H1 (cell line): ENCODE measurements around the gene ADAM22. TPM values are rescaled to one million over a fixed set of nuclear protein-coding genes. Genes with fewer than 3 reads are reported as not detected.

Experiments
- CTCF ChIA-PET: fragments of 300-600 bp; sonication (Branson Sonifier 250); formaldehyde crosslinking; loops from one replicate; lab custom pipeline; 2021; ENCODE audit not compliant: partially characterized antibody; lab: Charles Lee
- POLR2A ChIA-PET: fragments of 300-600 bp; sonication (Branson Sonifier 250); formaldehyde crosslinking; loops from one replicate; lab custom pipeline; 2021; ENCODE audit warnings: inconsistent platforms; ENCODE audit not compliant: partially characterized antibody; lab: Charles Lee
- DNase-seq, 2 experiments: peaks; one replicate each; pipeline versions ENCODE4 v3.0.0 to v3.0.0-alpha.2; 2010 to 2022; ENCODE audit warnings: low spot score in 2 of 2, low read depth in 1 of 2, mixed read lengths in 1 of 2
- FAIRE-seq: peaks from 2 replicates; lab custom pipeline; 2011; peaks lifted over from hg19 to GRCh38; lab: Jason Lieb, UNC
- H2AFZ ChIP-seq: 2 replicates; pipeline ENCODE4 v1.8.1; 2012; ENCODE audit warnings: low read length, inconsistent platforms
- H2AK5ac ChIP-seq: 2 replicates; pipeline ENCODE4 v1.6.1; 2013; ENCODE audit warnings: low read depth, low read length
- H2BK120ac ChIP-seq: replicated peaks from 2 replicates; pipeline ENCODE3; 2013; ENCODE audit warnings: low read depth, low read length, inconsistent platforms
- H2BK12ac ChIP-seq: 2 replicates; pipeline ENCODE4 v1.6.1; 2013; ENCODE audit warnings: low read depth, low read length
- H2BK15ac ChIP-seq: 2 replicates; pipeline ENCODE4 v1.6.1; 2013; ENCODE audit warnings: low read length
- H2BK20ac ChIP-seq: 2 replicates; pipeline ENCODE4 v1.6.1; 2013; ENCODE audit warnings: low read length
- H2BK5ac ChIP-seq: 2 replicates; pipeline ENCODE4 v1.6.1; 2013; ENCODE audit warnings: low read depth, low read length
- H3K14ac ChIP-seq: 2 replicates; pipeline ENCODE4 v1.6.1; 2013; ENCODE audit warnings: inconsistent platforms; ENCODE audit not compliant: insufficient read length
- H3K18ac ChIP-seq: 2 replicates; pipeline ENCODE4 v1.6.1; 2013; ENCODE audit warnings: low read length; ENCODE audit errors: extremely low read depth
- H3K23ac ChIP-seq: 2 replicates; pipeline ENCODE4 v1.6.1; 2013; ENCODE audit warnings: inconsistent platforms; ENCODE audit not compliant: insufficient read length
- H3K23me2 ChIP-seq: 2 replicates; pipeline ENCODE4 v1.6.1; 2013; ENCODE audit warnings: low read depth, low read length
- H3K27ac ChIP-seq: 2 replicates; pipeline ENCODE4 v1.6.1; 2011; ENCODE audit warnings: low read depth, low read length, inconsistent platforms
- H3K27me3 ChIP-seq, 4 experiments: replicated peaks in 1 of 4; 1 replicate in 1 of 4; 2 replicates in 3 of 4; pipeline versions ENCODE4 v1.6.1 to v1.8.1; 2011 to 2013; ENCODE audit warnings: low read length in 3 of 4, mild to moderate bottlenecking in 3 of 4, inconsistent platforms in 2 of 4, mixed read lengths in 2 of 4, moderate library complexity in 1 of 4; ENCODE audit not compliant: control insufficient read depth in 3 of 4, insufficient read depth in 3 of 4; ENCODE audit errors: extremely low read depth in 1 of 4
- H3K36me3 ChIP-seq, 4 experiments: 2 replicates each; pipeline versions ENCODE4 v1.6.1 to v1.8.1; 2011 to 2013; ENCODE audit warnings: mild to moderate bottlenecking in 4 of 4, low read length in 3 of 4, moderate library complexity in 2 of 4, control low read depth in 1 of 4, inconsistent platforms in 1 of 4; ENCODE audit not compliant: insufficient read depth in 4 of 4, control insufficient read depth in 2 of 4
- H3K4ac ChIP-seq: replicated peaks from 2 replicates; pipeline ENCODE3; 2013; ENCODE audit warnings: low read length, low read depth, mixed read lengths, inconsistent platforms; ENCODE audit not compliant: insufficient read length
- H3K4me1 ChIP-seq, 4 experiments: replicated peaks in 1 of 4; 1 replicate in 1 of 4; 2 replicates in 3 of 4; pipeline versions ENCODE4 v1.6.1 to v1.8.1; 2011 to 2013; ENCODE audit warnings: low read length in 3 of 4, inconsistent platforms in 2 of 4, mixed read lengths in 1 of 4; ENCODE audit not compliant: insufficient read depth in 4 of 4, control insufficient read depth in 3 of 4
- H3K4me2 ChIP-seq, 2 experiments: 2 replicates each; pipeline versions ENCODE4 v1.6.1 to v1.8.1; 2011 to 2013; ENCODE audit warnings: low read depth in 2 of 2, low read length in 2 of 2, control low read depth in 1 of 2, inconsistent platforms in 1 of 2, mild to moderate bottlenecking in 1 of 2; ENCODE audit not compliant: insufficient read depth in 1 of 2
- H3K4me3 ChIP-seq, 4 experiments: fragments of 200-600, 300-600 bp in 1 of 4; sonication (generic), shearing (Covaris generic), sonication (Bioruptor Twin) in 1 of 4; 2 replicates each; pipeline versions ENCODE4 v1.5.1 to v1.8.1; 2011 to 2016; ENCODE audit warnings: low read length in 4 of 4, low read depth in 3 of 4, control low read depth in 2 of 4, inconsistent platforms in 2 of 4, mild to moderate bottlenecking in 2 of 4, mixed read lengths in 1 of 4, moderate library complexity in 1 of 4; ENCODE audit not compliant: insufficient read depth in 2 of 4; ENCODE audit errors: extremely low read depth in 1 of 4
- H3K56ac ChIP-seq: replicated peaks from 2 replicates; pipeline ENCODE3; 2013; ENCODE audit warnings: low read depth, mild to moderate bottlenecking, mixed read lengths, low read length, inconsistent platforms; ENCODE audit not compliant: insufficient read length
- H3K79me1 ChIP-seq: 2 replicates; pipeline ENCODE4 v1.6.1; 2013; ENCODE audit warnings: low read depth, low read length, control low read depth
- H3K79me2 ChIP-seq, 2 experiments: 2 replicates each; pipeline versions ENCODE4 v1.6.1 to v1.8.1; 2012 to 2013; ENCODE audit warnings: low read length in 2 of 2, mild to moderate bottlenecking in 2 of 2, inconsistent platforms in 1 of 2; ENCODE audit not compliant: insufficient read depth in 2 of 2, control insufficient read depth in 1 of 2
- H3K9ac ChIP-seq, 4 experiments: replicated peaks in 1 of 4; 1 replicate in 1 of 4; 2 replicates in 3 of 4; pipeline versions ENCODE4 v1.6.1 to v1.8.1; 2011 to 2013; ENCODE audit warnings: low read depth in 3 of 4, low read length in 3 of 4, control low read depth in 2 of 4, mild to moderate bottlenecking in 2 of 4, moderate library complexity in 2 of 4, inconsistent platforms in 1 of 4; ENCODE audit errors: extremely low read depth in 1 of 4
- H3K9me3 ChIP-seq, 2 experiments: 2 replicates each; pipeline versions ENCODE4 v1.6.1 to v1.8.1; 2012 to 2013; ENCODE audit warnings: mild to moderate bottlenecking in 2 of 2, moderate library complexity in 2 of 2, control low read depth in 1 of 2, inconsistent platforms in 1 of 2, low read depth in 1 of 2, low read length in 1 of 2, mixed read lengths in 1 of 2; ENCODE audit not compliant: insufficient read depth in 2 of 2
- H4K20me1 ChIP-seq, 2 experiments: replicated peaks in 1 of 2; 2 replicates each; pipeline versions ENCODE3 to v1.8.1; 2011 to 2013; ENCODE audit warnings: inconsistent platforms in 2 of 2, low read length in 2 of 2, mild to moderate bottlenecking in 1 of 2; ENCODE audit not compliant: insufficient read depth in 2 of 2, control insufficient read depth in 1 of 2
- H4K5ac ChIP-seq: 2 replicates; pipeline ENCODE4 v1.6.1; 2013; ENCODE audit warnings: low read length, low read depth, mixed read lengths, inconsistent platforms; ENCODE audit not compliant: insufficient read length
- H4K8ac ChIP-seq: 2 replicates; pipeline ENCODE4 v1.8.0; 2013; ENCODE audit warnings: mild to moderate bottlenecking, moderate library complexity, low read length, inconsistent platforms; ENCODE audit not compliant: insufficient read depth; ENCODE audit errors: extremely low read depth
- H4K91ac ChIP-seq: replicated peaks from 2 replicates; pipeline ENCODE3; 2013; ENCODE audit warnings: low read length, mixed read lengths, inconsistent platforms; ENCODE audit not compliant: insufficient read length
- ASH2L ChIP-seq: fragments of 200-600, 300-600 bp; sonication (generic); IDR thresholded peaks from one replicate; pipeline ENCODE4 v1.7.1; 2017; ENCODE audit warnings: low read length
- CBX8 ChIP-seq: fragments of 300-800, 300-1000 bp; sonication (generic); IDR thresholded peaks from 2 replicates; pipeline ENCODE4 v1.7.1; 2016; ENCODE audit warnings: low read depth, low read length, borderline replicate concordance
- CEBPB ChIP-seq: IDR thresholded peaks from 2 replicates; pipeline ENCODE4 v1.6.1; 2012; ENCODE audit warnings: low read depth, low read length
- E2F6 ChIP-seq: IDR thresholded peaks from 2 replicates; pipeline ENCODE4 v1.6.1; 2012; ENCODE audit warnings: inconsistent platforms
- EZH2 ChIP-seq: fragments of 200-600 bp; sonication (generic); IDR thresholded peaks from 2 replicates; pipeline ENCODE4 v1.7.1; 2012; ENCODE audit warnings: low read depth, mild to moderate bottlenecking, moderate library complexity, low read length, inconsistent platforms; ENCODE audit not compliant: severe bottlenecking
- FOSL1 ChIP-seq: IDR thresholded peaks from 2 replicates; pipeline ENCODE4 v1.6.1; 2011; ENCODE audit warnings: mild to moderate bottlenecking, low read depth, low read length, moderate library complexity; ENCODE audit not compliant: insufficient read depth
- GABPA ChIP-seq: IDR thresholded peaks from 2 replicates; pipeline ENCODE4 v1.6.1; 2011; ENCODE audit warnings: mild to moderate bottlenecking, low read length, moderate library complexity, borderline replicate concordance; ENCODE audit not compliant: insufficient read depth
- SIRT6 ChIP-seq: IDR thresholded peaks from one replicate; pipeline ENCODE4 v1.7.1; 2012; ENCODE audit warnings: low read length, inconsistent platforms
- SP1 ChIP-seq: IDR thresholded peaks from 2 replicates; pipeline ENCODE4 v1.6.1; 2011; ENCODE audit warnings: low read depth, low read length
- YY1 ChIP-seq: IDR thresholded peaks from 2 replicates; pipeline ENCODE4 v1.6.1; 2011; ENCODE audit warnings: low read depth, mild to moderate bottlenecking, low read length
- WGBS, 2 experiments: shearing (Covaris generic) in 1 of 2; methylation state at CpG; one replicate each; pipeline versions ENCODE4 v1.1.6 to v1.1.7; 2013 to 2015; ENCODE audit warnings: low lambda C conversion rate in 2 of 2, mixed read lengths in 2 of 2, inconsistent platforms in 1 of 2, low coverage in 1 of 2, missing lambda C conversion rate in 1 of 2; ENCODE audit not compliant: insufficient replicate concordance in 2 of 2, insufficient coverage in 1 of 2, insufficient read length in 1 of 2; ENCODE audit errors: extremely low coverage in 1 of 2, missing lambda C conversion rate in 1 of 2; 5-methylcytosine and 5-hydroxymethylcytosine counted together
- polyA plus RNA-seq, 7 experiments: library from polyadenylated mRNA; depleted of rRNA in 3 of 7; stranded (reverse) in 5 of 7; unstranded in 2 of 7; fragments of >200 nt in 5 of 7; fragments of 200-250 nt in 2 of 7; gene quantifications; 1 replicate in 5 of 7; 2 replicates in 1 of 7; 4 replicates in 1 of 7; pipeline versions ENCODE4 v1.2.1 to v1.2.3, GENCODE V29; 2011 to 2013; ENCODE audit warnings: missing spikeins in 2 of 7, mixed read lengths in 2 of 7
- total RNA-seq: library from RNA; stranded (reverse); fragmentation: NEBNext Ultra II Directional; extraction: Animal tissue kit (Norgen Biotek cat#: 25700); gene quantifications from 2 replicates; pipeline ENCODE4 v1.2.1, GENCODE V29; 2021
- TF ChIP-seq, protein P1 (sequence below): IDR thresholded peaks from 2 replicates; pipeline ENCODE4 v1.6.1; 2012; ENCODE audit warnings: inconsistent platforms

Gene ADAM22
- total and polyA plus RNA-seq, 2 of the 8 experiments (the other 6 are each of a cell fraction or from before 2014, with no cell fraction given), result 4.6 to 21.4 TPM

GRCh38 chr7:88117325-88117724, 183.3 kb downstream of the ADAM22 start:
- Histone ChIP-seq H3K4ac (no peak overlapping the region), H3K79me2 (no peaks in the 10 kb centered on the region), H2BK120ac (no peak overlapping the region), H2AFZ (no peak overlapping the region), H3K18ac (no peak overlapping the region), H3K4me1 (no peaks in the 10 kb centered on the region), H3K9me3 (no peaks in the 10 kb centered on the region), H3K36me3 (no peaks in the 10 kb centered on the region), H3K27me3 (no peaks in the 10 kb centered on the region)
- CTCF ChIA-PET, result interaction anchor here (1.0 kb wide), 1 partner anchor 333 kb away, joined by 3 read pairs; no protein-coding TSS in a partner anchor
- POLR2A ChIA-PET, result no interaction called here
- 83% methylated on average over 2 of the region's 2 CpGs; no CpG with 5 or more reads in 1 of the 2 experiments for WGBS, 2 experiments
- DNase-seq, result no peak
- no peak for FAIRE-seq
- TF ChIP-seq ASH2L (no peak), EZH2 (no peak), SP1 (no peak), YY1 (no peak), E2F6 (no peak), GABPA (no peak), SIRT6 (no peak), CBX8 (no peak), FOSL1 (no peak), CEBPB (no peak)
- TF ChIP-seq, protein P1, sequence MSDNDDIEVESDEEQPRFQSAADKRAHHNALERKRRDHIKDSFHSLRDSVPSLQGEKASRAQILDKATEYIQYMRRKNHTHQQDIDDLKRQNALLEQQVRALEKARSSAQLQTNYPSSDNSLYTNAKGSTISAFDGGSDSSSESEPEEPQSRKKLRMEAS, result no peak
- TF ChIP-seq, all 59 proteins: peak for 0
- Histone ChIP-seq H4K5ac (no peak overlapping the region), H3K79me1 (no peaks in the 10 kb centered on the region), H3K23ac (no peak overlapping the region), H3K4me2 (no peak overlapping the region), H2AK5ac (no peak overlapping the region), H3K14ac (no peak overlapping the region), H2BK5ac (no peak overlapping the region), H3K9ac (no peak overlapping the region), H4K91ac (no peak overlapping the region), H2BK20ac (no peak overlapping the region), H4K8ac (no peak overlapping the region), H3K27ac (no peak overlapping the region), H2BK15ac (no peak overlapping the region), H3K4me3 (no peak overlapping the region), H3K23me2 (no peaks in the 10 kb centered on the region), H4K20me1 (no peaks in the 10 kb centered on the region), H3K56ac (no peak overlapping the region), H2BK12ac (no peak overlapping the region)
